ENCODE results near the gene DCTN2. TPM values are rescaled to one million over a fixed set of nuclear protein-coding genes. Genes with fewer than 3 reads are reported as not detected.

DCTN2 gene
- total RNA-seq, 1 donor from 2014 or later = 107 TPM

GRCh38 chr12:57552306-57552651 lies 5.3 kb upstream of the DCTN2 start:
- no peak overlapping the region for H3K27ac ChIP-seq (ENCODE audit: low read depth, low read length)
- TF ChIP-seq CTCF (IDR thresholded peaks at IDR 0.05; ENCODE audit: insufficient read depth, low read depth, low read length) (no peak), EZH2 (IDR thresholded peaks at IDR 0.05; ENCODE audit: insufficient read depth, low read length) (no peak)
- H3K27me3 ChIP-seq (ENCODE audit: insufficient read depth, low read length) = peaks cover 10% of the 10 kb centered on the region
- Mint-ChIP-seq H3K27ac (ENCODE audit: unreplicated experiment) (peak overlapping the region; percentile 8), H3K4me1 (ENCODE audit: low read depth, unreplicated experiment) (peaks cover 28% of the 10 kb centered on the region), H3K9me3 (ENCODE audit: unreplicated experiment) (peaks cover 3% of the 10 kb centered on the region), H3K4me3 (ENCODE audit: unreplicated experiment) (peak overlapping the region; percentile 56), H3K36me3 (ENCODE audit: low read depth, unreplicated experiment) (peaks cover 3% of the 10 kb centered on the region), H3K27me3 (ENCODE audit: low read depth, unreplicated experiment) (peaks cover 11% of the 10 kb centered on the region)
- no peaks in the 10 kb centered on the region for H3K36me3 ChIP-seq (ENCODE audit: insufficient read depth, low read length)
- FAIRE-seq (no peak), DNase-seq (ENCODE audit: low read depth) (no peak)
- no peaks in the 10 kb centered on the region for H3K9me3 ChIP-seq (ENCODE audit: insufficient read depth, low read depth, low read length)
- peak overlapping the region; percentile 69 for H3K4me2 ChIP-seq (ENCODE audit: low read length)
- peak overlapping the region; percentile 18 for H3K4me3 ChIP-seq (ENCODE audit: insufficient read depth, low read depth, low read length)
- no peak overlapping the region for H3K9ac ChIP-seq (ENCODE audit: low read length)
- H4K20me1 ChIP-seq (ENCODE audit: insufficient read depth, low read length) = peaks cover 7% of the 10 kb centered on the region
- no peaks in the 10 kb centered on the region for H3K79me2 ChIP-seq (ENCODE audit: insufficient read depth, low read length)
- peaks cover 15% of the 10 kb centered on the region for H3K4me1 ChIP-seq (ENCODE audit: insufficient read depth, low read length)
- no peak overlapping the region for H2AFZ ChIP-seq (ENCODE audit: low read depth, low read length)

GRCh38 chr12:57551637-57552305 lies 4.8 kb upstream of the DCTN2 start:
- H3K4me2 ChIP-seq (ENCODE audit: low read length) = peak overlapping the region; percentile 69

More at GRCh38 chr12:57551637-57552305, 4.8 kb upstream of the DCTN2 start:
- Mint-ChIP-seq H3K4me3 (ENCODE audit: unreplicated experiment) (peak overlapping the region; percentile 86), H3K9me3 (ENCODE audit: unreplicated experiment) (peaks cover 3% of the 10 kb centered on the region), H3K4me1 (ENCODE audit: low read depth, unreplicated experiment) (peaks cover 28% of the 10 kb centered on the region), H3K27ac (ENCODE audit: unreplicated experiment) (no peak overlapping the region), H3K27me3 (ENCODE audit: low read depth, unreplicated experiment) (peaks cover 11% of the 10 kb centered on the region), H3K36me3 (ENCODE audit: low read depth, unreplicated experiment) (peaks cover 3% of the 10 kb centered on the region)
- Histone ChIP-seq H3K9ac (ENCODE audit: low read length) (no peak overlapping the region), H3K27ac (ENCODE audit: low read depth, low read length) (no peak overlapping the region), H3K36me3 (ENCODE audit: insufficient read depth, low read length) (no peaks in the 10 kb centered on the region), H3K79me2 (ENCODE audit: insufficient read depth, low read length) (peaks cover 3% of the 10 kb centered on the region), H3K4me3 (ENCODE audit: insufficient read depth, low read depth, low read length) (no peak overlapping the region), H2AFZ (ENCODE audit: low read depth, low read length) (no peak overlapping the region), H3K4me1 (ENCODE audit: insufficient read depth, low read length) (peaks cover 17% of the 10 kb centered on the region), H3K9me3 (ENCODE audit: insufficient read depth, low read depth, low read length) (no peaks in the 10 kb centered on the region), H4K20me1 (ENCODE audit: insufficient read depth, low read length) (peaks cover 7% of the 10 kb centered on the region), H3K27me3 (ENCODE audit: insufficient read depth, low read length) (peaks cover 10% of the 10 kb centered on the region)
- TF ChIP-seq CTCF (IDR thresholded peaks at IDR 0.05; ENCODE audit: insufficient read depth, low read depth, low read length) (no peak), EZH2 (IDR thresholded peaks at IDR 0.05; ENCODE audit: insufficient read depth, low read length) (no peak)
- DNase-seq (ENCODE audit: low read depth) = no peak
- FAIRE-seq = no peak

All from astrocyte (in vitro differentiated cells and primary cell).